Osteocyte (in vitro differentiated cells): ENCODE measurements around the gene VKORC1. TPM values are rescaled to one million over a fixed set of nuclear protein-coding genes. Genes with fewer than 3 reads are reported as not detected.
"Not testable (repeated sequence)": the region's sequence is repeated elsewhere in the genome, so short reads cannot be mapped to it uniquely, and the experiment has no call there.

Experiments used
- DNase-seq: peaks from one replicate; pipeline ENCODE4 v3.0.0; 2021; ENCODE audit warnings: mixed read lengths; ENCODE audit not compliant: unreplicated experiment; ENCODE audit errors: extremely low spot score
- H3K27ac Mint-ChIP-seq: one replicate; pipeline ENCODE4 v1.8.0; 2021; ENCODE audit warnings: mild to moderate bottlenecking, mixed read lengths; ENCODE audit not compliant: unreplicated experiment
- H3K27me3 Mint-ChIP-seq: one replicate; pipeline ENCODE4 v1.8.0; 2021; ENCODE audit warnings: mixed read lengths; ENCODE audit not compliant: unreplicated experiment
- H3K36me3 Mint-ChIP-seq: one replicate; pipeline ENCODE4 v1.8.0; 2021; ENCODE audit warnings: mixed read lengths; ENCODE audit not compliant: unreplicated experiment
- H3K4me1 Mint-ChIP-seq: one replicate; pipeline ENCODE4 v1.8.0; 2021; ENCODE audit warnings: mixed read lengths; ENCODE audit not compliant: unreplicated experiment
- H3K4me3 Mint-ChIP-seq: one replicate; pipeline ENCODE4 v1.8.0; 2021; ENCODE audit warnings: mild to moderate bottlenecking, moderate library complexity, mixed read lengths; ENCODE audit not compliant: unreplicated experiment
- H3K9me3 Mint-ChIP-seq: one replicate; pipeline ENCODE4 v1.8.0; 2021; ENCODE audit warnings: mixed read lengths; ENCODE audit not compliant: unreplicated experiment
- total RNA-seq: library from RNA; stranded (reverse); gene quantifications from 2 replicates; pipeline ENCODE4 v1.2.1, GENCODE V29; 2021
- TF ChIP-seq, protein P1 (sequence below): fragments of 200-600 bp; sonication (generic); IDR thresholded peaks from 2 replicates; pipeline ENCODE4 v1.5.0; 2021; ENCODE audit warnings: antibody characterized with exemption, mild to moderate bottlenecking, moderate library complexity

Gene VKORC1
- total RNA-seq, 1 donor from 2014 or later = 141 TPM

DNA sequence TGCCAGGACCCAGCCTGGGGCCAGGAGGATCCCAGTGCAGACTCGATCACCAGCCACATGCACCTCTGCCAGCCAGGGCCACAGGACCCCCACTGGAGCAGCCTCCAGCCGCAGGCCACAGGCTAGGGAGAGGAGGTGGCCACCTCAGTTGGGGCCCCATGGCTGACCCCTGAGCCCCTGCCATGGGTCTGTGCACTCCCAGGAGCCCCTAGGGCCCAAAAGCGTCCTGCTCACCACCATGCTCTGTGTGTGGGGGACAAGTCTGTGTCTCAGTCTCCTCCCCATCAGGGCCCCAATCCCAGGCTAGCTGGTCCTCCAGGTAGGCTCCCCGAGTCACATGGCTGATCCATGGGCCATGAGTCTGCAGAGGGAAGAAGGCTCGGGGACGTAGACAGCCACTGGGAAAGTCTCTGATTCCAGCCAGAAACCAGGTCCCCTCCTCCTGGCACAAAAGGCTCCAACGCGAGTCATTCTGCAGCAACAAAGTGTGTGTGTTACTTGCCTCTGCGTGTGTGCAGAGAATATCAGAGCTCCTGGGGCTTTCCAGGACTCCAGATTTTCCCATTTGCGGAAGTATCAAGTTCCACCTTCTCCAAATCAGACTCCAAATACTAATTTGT lies 47.0 kb upstream of the VKORC1 start:
- no peaks in the 10 kb centered on the region for H3K36me3 Mint-ChIP-seq
- no peaks in the 10 kb centered on the region for H3K9me3 Mint-ChIP-seq
- peaks cover 14% of the 10 kb centered on the region for H3K4me1 Mint-ChIP-seq
- H3K27me3 Mint-ChIP-seq = peaks cover 5% of the 10 kb centered on the region
- TF ChIP-seq, protein P1, sequence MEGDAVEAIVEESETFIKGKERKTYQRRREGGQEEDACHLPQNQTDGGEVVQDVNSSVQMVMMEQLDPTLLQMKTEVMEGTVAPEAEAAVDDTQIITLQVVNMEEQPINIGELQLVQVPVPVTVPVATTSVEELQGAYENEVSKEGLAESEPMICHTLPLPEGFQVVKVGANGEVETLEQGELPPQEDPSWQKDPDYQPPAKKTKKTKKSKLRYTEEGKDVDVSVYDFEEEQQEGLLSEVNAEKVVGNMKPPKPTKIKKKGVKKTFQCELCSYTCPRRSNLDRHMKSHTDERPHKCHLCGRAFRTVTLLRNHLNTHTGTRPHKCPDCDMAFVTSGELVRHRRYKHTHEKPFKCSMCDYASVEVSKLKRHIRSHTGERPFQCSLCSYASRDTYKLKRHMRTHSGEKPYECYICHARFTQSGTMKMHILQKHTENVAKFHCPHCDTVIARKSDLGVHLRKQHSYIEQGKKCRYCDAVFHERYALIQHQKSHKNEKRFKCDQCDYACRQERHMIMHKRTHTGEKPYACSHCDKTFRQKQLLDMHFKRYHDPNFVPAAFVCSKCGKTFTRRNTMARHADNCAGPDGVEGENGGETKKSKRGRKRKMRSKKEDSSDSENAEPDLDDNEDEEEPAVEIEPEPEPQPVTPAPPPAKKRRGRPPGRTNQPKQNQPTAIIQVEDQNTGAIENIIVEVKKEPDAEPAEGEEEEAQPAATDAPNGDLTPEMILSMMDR = no peak
- H3K27ac Mint-ChIP-seq = peak overlapping the region; percentile 94
- DNase-seq = no peak
- H3K4me3 Mint-ChIP-seq = peak overlapping the region; percentile 72

DNA sequence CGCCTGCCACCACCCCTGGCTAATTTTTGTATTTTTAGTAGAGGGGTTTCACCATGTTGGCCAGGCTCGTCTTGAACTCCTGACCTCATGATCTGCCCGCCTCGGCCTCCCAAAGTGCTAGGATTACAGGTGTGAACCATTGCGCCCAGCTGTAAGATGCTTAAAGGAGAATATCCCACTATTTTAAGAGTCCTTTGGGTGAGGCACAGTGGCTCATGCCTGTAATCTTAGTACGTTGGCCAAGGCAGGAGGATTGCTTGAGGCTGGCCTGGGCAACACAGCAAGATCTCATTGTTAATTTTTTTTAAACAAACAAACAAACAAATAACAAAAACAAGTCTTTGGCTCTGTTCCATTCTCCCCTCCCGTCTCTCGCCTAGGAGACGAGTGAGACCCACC lies 46.5 kb upstream of the VKORC1 start:
- H3K27me3 Mint-ChIP-seq, H3K9me3 Mint-ChIP-seq, DNase-seq, H3K27ac Mint-ChIP-seq, H3K4me3 Mint-ChIP-seq, H3K36me3 Mint-ChIP-seq: not testable (repeated sequence)
- peaks cover 14% of the 10 kb centered on the region for H3K4me1 Mint-ChIP-seq

DNA sequence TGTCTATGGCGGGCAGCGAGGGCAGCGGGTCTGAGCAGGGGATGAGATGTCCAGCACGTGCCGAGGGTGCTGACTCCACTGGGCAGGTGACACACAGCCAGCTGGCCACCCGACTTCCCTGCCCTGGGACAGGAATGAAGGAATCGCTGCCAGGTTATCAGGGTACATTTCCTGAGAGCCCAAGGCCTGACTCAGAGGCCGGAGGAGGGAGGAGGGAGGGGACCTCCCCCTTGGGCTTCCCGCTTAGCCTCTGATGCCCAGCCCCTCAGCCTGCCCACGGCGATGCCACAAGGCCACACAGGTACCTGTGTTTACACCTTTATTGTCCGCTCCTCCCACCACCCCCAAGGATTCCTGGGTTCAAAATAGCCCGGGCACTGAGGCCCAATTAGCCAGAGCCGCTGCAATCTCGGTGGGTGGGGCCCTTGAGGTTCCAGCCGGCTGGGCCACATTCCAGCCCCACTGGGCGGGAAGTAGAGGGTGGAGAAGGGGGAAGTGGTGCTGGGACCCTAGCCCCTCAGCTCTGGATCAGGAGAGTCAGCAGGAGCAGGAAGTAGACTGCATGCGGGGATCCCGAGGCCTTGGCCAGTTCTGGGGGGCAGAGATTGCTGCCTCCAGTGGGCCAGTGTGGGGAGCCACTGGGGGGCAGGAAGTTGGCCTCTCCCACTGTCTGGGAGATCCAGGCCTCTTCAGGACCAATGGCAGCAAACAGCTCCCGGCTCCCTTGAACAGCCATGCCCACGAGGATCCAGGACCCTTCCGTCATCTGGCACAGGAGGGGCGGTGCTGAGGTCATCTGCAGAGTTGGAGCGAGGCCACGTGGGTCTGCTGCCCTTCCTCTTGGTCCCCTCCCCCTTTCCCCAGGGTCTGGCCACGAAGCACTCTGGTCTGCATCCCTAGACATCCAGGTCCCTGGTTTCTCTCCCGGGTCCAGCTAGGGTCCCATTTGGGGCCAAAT lies 44.3 kb upstream of the VKORC1 start:
- no peak overlapping the region for H3K4me3 Mint-ChIP-seq
- no peaks in the 10 kb centered on the region for H3K36me3 Mint-ChIP-seq
- TF ChIP-seq, protein P1 = no peak
- H3K9me3 Mint-ChIP-seq = no peaks in the 10 kb centered on the region
- H3K4me1 Mint-ChIP-seq = peaks cover 18% of the 10 kb centered on the region
- DNase-seq = no peak
- no peak overlapping the region for H3K27ac Mint-ChIP-seq
- H3K27me3 Mint-ChIP-seq = no peaks in the 10 kb centered on the region

DNA sequence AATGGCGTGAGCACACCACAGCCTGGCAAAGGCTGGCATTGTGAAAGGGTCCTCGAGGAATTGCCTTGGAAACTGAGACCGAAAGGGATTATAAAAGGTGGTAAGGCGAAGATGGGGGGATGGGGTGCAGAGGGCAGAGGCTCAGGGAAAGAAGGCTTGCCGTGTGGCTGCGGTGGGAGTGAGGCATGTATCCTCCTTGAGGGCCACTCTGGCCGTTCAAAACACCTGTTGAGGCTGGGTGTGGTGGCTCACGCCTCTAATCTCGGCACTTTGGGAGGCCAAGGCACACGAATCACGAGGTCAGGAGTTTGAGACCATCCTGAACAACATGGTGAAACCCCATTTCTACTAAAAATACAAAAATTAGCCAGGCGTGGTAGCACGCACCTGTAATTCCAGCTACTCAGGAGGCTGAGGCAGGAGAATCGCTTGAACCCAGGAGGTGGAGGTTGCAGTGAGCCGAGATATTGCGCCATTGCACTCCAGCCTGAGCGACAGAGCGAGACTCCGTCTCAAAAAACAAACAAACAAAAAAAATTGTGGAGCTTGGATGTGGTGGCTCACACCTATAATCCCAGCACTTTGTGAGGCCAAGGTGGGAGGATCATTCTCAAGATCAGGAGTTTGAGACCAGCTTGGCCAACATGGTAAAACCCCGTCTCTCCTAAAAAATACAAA lies 42.4 kb upstream of the VKORC1 start:
- peaks cover 18% of the 10 kb centered on the region for H3K4me1 Mint-ChIP-seq
- not testable (repeated sequence) for H3K36me3 Mint-ChIP-seq, H3K9me3 Mint-ChIP-seq, H3K4me3 Mint-ChIP-seq, H3K27ac Mint-ChIP-seq, H3K27me3 Mint-ChIP-seq, DNase-seq

DNA sequence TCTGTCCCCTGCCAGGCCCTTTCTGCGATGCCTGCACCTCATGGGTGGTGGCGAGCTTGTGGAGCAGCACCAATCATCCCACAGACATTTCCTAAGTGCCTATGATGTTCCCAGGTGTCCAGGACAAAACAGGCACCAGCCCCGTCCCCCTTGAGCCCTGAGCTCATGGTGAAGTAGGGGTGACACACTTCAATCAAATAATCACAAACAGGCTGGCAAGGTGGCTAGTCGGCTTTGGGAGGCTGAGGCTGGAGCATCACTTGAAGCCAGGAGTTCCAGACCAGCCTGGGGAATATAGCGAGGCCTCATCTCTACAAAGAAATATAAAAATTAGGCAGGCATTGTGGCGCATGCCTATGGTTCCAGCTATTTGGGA lies 41.7 kb upstream of the VKORC1 start:
- DNase-seq = no peak
- H3K9me3 Mint-ChIP-seq = no peaks in the 10 kb centered on the region
- no peak overlapping the region for H3K4me3 Mint-ChIP-seq
- peaks cover 11% of the 10 kb centered on the region for H3K4me1 Mint-ChIP-seq
- no peaks in the 10 kb centered on the region for H3K27me3 Mint-ChIP-seq
- TF ChIP-seq, protein P1 = no peak
- H3K36me3 Mint-ChIP-seq = no peaks in the 10 kb centered on the region
- no peak overlapping the region for H3K27ac Mint-ChIP-seq
